ENCODE measurements around the gene SSC5D. TPM values are rescaled to one million over a fixed set of nuclear protein-coding genes. Genes with fewer than 3 reads are reported as not detected.

Gene SSC5D
- total RNA-seq, 1 donor from 2014 or later: 46.8 TPM

DNA sequence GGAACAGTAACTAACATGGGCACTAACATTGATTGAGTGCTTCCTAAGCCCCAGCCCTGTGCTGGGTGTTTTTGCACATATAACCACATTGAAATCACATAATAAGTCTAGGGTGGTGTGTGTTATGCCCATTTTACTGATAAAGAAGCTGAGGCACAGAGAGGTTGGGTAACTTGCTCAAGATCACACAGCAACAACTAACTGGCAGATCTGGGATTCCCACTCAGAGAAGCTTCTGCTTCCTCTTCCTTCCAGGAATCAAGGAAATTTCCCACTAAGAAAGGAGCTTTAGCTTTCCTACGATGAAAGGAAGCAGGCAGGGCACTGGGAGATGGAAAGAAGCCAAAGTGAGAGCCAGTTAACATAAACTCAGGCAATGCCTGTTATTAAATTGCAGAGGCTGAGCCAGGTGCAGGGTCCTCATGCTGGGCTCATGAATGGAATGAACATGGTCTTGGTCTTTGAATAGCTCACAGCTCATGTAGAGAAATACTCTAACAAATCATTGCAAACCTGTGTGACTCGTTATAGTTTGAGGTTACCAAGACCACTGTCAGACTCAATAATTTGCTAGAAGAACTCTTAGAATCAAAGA lies 10.1 kb downstream of the SSC5D start:
- no peak overlapping the region for H3K4me3 Mint-ChIP-seq (ENCODE audit: unreplicated experiment)
- no peak overlapping the region for H3K9ac ChIP-seq (ENCODE audit: low read length)
- no peak overlapping the region for H2AFZ ChIP-seq (ENCODE audit: low read depth, low read length)
- peaks cover 11% of the 10 kb centered on the region for H3K27me3 Mint-ChIP-seq (ENCODE audit: low read depth, unreplicated experiment)
- no peak overlapping the region for H3K27ac Mint-ChIP-seq (ENCODE audit: unreplicated experiment)
- H3K4me1 Mint-ChIP-seq (ENCODE audit: low read depth, unreplicated experiment): peaks cover 4% of the 10 kb centered on the region
- H3K27me3 ChIP-seq (ENCODE audit: insufficient read depth, low read length): no peaks in the 10 kb centered on the region
- no peak for TF ChIP-seq EZH2 (IDR thresholded peaks at IDR 0.05; ENCODE audit: insufficient read depth, low read length)
- TF ChIP-seq, protein P1, sequence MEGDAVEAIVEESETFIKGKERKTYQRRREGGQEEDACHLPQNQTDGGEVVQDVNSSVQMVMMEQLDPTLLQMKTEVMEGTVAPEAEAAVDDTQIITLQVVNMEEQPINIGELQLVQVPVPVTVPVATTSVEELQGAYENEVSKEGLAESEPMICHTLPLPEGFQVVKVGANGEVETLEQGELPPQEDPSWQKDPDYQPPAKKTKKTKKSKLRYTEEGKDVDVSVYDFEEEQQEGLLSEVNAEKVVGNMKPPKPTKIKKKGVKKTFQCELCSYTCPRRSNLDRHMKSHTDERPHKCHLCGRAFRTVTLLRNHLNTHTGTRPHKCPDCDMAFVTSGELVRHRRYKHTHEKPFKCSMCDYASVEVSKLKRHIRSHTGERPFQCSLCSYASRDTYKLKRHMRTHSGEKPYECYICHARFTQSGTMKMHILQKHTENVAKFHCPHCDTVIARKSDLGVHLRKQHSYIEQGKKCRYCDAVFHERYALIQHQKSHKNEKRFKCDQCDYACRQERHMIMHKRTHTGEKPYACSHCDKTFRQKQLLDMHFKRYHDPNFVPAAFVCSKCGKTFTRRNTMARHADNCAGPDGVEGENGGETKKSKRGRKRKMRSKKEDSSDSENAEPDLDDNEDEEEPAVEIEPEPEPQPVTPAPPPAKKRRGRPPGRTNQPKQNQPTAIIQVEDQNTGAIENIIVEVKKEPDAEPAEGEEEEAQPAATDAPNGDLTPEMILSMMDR (IDR thresholded peaks at IDR 0.05; ENCODE audit: insufficient read depth, low read depth, low read length): no peak
- peaks cover 5% of the 10 kb centered on the region for H3K9me3 Mint-ChIP-seq (ENCODE audit: unreplicated experiment)
- peaks cover 33% of the 10 kb centered on the region for H3K36me3 Mint-ChIP-seq (ENCODE audit: low read depth, unreplicated experiment)
- H4K20me1 ChIP-seq (ENCODE audit: insufficient read depth, low read length): no peaks in the 10 kb centered on the region
- FAIRE-seq (no peak), DNase-seq (ENCODE audit: low read depth) (no peak)
- no peak overlapping the region for H3K4me2 ChIP-seq (ENCODE audit: low read length)
- peaks cover 3% of the 10 kb centered on the region for H3K9me3 ChIP-seq (ENCODE audit: insufficient read depth, low read depth, low read length)
- no peak overlapping the region for H3K4me3 ChIP-seq (ENCODE audit: insufficient read depth, low read depth, low read length)
- H3K4me1 ChIP-seq (ENCODE audit: insufficient read depth, low read length): peaks cover 14% of the 10 kb centered on the region
- no peaks in the 10 kb centered on the region for H3K79me2 ChIP-seq (ENCODE audit: insufficient read depth, low read length)
- no peak overlapping the region for H3K27ac ChIP-seq (ENCODE audit: low read depth, low read length)
- no peaks in the 10 kb centered on the region for H3K36me3 ChIP-seq (ENCODE audit: insufficient read depth, low read length)

DNA sequence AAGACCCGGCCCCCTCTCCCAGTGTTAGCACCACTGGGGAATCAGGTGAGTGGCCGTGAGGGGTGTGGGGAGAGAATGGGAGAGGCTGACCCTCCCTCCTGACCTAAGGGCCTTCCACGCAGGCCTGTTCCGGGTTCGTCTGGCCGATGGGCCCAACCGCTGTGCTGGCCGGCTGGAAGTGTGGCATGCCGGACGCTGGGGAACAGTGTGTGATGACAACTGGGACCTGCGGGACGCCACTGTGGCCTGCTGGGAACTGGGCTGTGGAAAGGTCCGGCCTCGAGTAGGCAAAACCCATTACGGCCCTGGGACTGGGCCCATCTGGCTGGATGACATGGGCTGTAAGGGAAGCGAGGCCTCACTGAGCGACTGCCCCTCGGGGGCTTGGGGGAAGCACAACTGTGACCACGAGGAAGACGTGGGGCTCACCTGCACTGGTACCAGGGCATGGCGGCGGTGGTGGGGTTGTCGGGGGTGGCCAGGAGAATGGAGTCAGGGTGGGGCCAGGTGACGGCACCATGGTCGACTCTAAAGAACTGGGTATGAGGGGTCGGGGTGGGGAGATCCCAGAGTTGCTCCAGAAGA lies 12.2 kb downstream of the SSC5D start:
- peaks cover 11% of the 10 kb centered on the region for H3K27me3 Mint-ChIP-seq (ENCODE audit: low read depth, unreplicated experiment)
- H3K27me3 ChIP-seq (ENCODE audit: insufficient read depth, low read length): no peaks in the 10 kb centered on the region
- no peak overlapping the region for H3K4me3 Mint-ChIP-seq (ENCODE audit: unreplicated experiment)
- H3K4me2 ChIP-seq (ENCODE audit: low read length): no peak overlapping the region
- H3K36me3 Mint-ChIP-seq (ENCODE audit: low read depth, unreplicated experiment): peaks cover 37% of the 10 kb centered on the region
- no peaks in the 10 kb centered on the region for H4K20me1 ChIP-seq (ENCODE audit: insufficient read depth, low read length)
- no peak for FAIRE-seq
- H3K9me3 ChIP-seq (ENCODE audit: insufficient read depth, low read depth, low read length): peaks cover 3% of the 10 kb centered on the region
- no peak overlapping the region for H3K4me3 ChIP-seq (ENCODE audit: insufficient read depth, low read depth, low read length)
- no peaks in the 10 kb centered on the region for H3K79me2 ChIP-seq (ENCODE audit: insufficient read depth, low read length)
- H3K36me3 ChIP-seq (ENCODE audit: insufficient read depth, low read length): no peaks in the 10 kb centered on the region
- DNase-seq (ENCODE audit: low read depth): no peak
- H3K9me3 Mint-ChIP-seq (ENCODE audit: unreplicated experiment): peaks cover 5% of the 10 kb centered on the region
- no peak for TF ChIP-seq EZH2 (IDR thresholded peaks at IDR 0.05; ENCODE audit: insufficient read depth, low read length)
- TF ChIP-seq, protein P1 (IDR thresholded peaks at IDR 0.05; ENCODE audit: insufficient read depth, low read depth, low read length): no peak
- H2AFZ ChIP-seq (ENCODE audit: low read depth, low read length): no peak overlapping the region
- H3K4me1 ChIP-seq (ENCODE audit: insufficient read depth, low read length): peaks cover 3% of the 10 kb centered on the region
- no peak overlapping the region for H3K9ac ChIP-seq (ENCODE audit: low read length)
- H3K27ac Mint-ChIP-seq (ENCODE audit: unreplicated experiment): no peak overlapping the region
- H3K27ac ChIP-seq (ENCODE audit: low read depth, low read length): no peak overlapping the region
- H3K4me1 Mint-ChIP-seq (ENCODE audit: low read depth, unreplicated experiment): no peaks in the 10 kb centered on the region
